HG02884 (cell line): Measurements from ENCODE around the gene SET.
"Not testable (repeated sequence)": the region's sequence is repeated elsewhere in the genome, so short reads cannot be mapped to it uniquely, and the experiment has no call there.

Source experiments
- ATAC-seq: cut with Tn5 transposase; IDR thresholded peaks from one replicate; pipeline ENCODE4 v1.9.1; 2021; ENCODE audit warnings: mild to moderate bottlenecking, moderate library complexity; ENCODE audit not compliant: unreplicated experiment

SET gene

DNA sequence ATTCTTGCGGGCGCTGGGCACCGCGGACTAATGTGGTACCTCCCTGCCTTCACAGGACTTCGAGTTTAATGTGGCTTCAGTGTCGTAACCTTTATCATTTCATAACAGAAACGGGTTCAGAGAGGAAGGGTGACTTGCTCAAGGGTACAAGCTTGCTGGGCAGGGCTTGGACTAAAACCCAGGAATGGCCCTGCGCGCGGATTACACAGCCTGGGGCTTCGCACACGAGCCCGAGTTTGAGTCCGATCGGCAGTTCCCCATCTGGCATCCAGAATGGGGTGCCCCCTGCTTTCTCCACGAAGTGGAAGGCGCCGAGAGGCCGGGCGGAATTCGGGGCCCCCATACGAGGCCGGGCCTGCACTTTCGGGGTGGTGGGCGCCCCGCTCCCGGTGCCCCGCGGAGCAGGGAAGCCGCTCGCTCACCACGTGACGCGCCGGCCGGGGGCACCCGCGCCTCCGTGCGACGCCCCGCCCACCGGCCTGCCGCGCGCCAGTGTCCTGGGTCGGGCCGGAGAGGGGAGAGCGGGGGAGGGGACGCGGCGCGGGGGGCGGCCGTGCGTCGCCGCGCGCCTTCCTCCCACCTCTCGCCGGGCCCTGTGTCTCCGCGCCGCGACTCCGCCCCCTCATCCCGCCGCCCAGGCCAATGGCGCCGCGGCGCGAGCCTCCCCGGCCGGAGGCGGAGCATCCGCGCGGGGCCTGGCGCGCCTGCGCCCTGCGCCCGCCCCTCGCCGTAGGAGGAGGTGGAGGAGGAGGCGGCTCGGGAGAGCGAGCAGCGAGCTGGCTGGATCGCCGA is at the start of gene SET:
TSS of gene SET (plus strand) at position 722 of the 792 bp plus-strand sequence. CDS start 361 bp downstream, outside the sequence.
- ATAC-seq: peak; percentile 54

GRCh38 chr9:128640603-128641002 is 48.4 kb upstream of the SET start:
- ATAC-seq: no peak

GRCh38 chr9:128642675-128643245 is 46.3 kb upstream of the SET start:
- no peak for ATAC-seq

GRCh38 chr9:128643519-128644300 is 45.3 kb upstream of the SET start:
- no peak for ATAC-seq

DNA sequence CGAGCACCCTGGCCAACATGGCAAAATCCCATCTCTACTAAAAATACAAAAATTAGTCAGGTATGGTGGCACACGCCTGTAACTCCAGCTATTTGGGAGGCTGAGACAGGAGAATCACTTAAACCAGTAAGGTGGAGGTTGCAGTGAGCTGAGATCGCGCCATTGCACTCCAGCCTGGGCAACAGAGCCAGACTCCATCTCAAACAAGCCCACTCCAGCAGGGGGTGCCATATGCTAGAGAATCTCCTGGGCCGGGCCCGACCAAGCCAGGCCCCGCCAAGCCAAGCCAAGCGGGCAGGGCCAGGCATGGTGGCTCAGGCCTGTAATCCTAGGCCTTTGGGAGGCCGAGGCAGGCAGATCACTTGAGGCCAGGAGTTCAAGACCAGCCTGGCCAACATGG is 40.8 kb upstream of the SET start:
- not testable (repeated sequence) for ATAC-seq

DNA sequence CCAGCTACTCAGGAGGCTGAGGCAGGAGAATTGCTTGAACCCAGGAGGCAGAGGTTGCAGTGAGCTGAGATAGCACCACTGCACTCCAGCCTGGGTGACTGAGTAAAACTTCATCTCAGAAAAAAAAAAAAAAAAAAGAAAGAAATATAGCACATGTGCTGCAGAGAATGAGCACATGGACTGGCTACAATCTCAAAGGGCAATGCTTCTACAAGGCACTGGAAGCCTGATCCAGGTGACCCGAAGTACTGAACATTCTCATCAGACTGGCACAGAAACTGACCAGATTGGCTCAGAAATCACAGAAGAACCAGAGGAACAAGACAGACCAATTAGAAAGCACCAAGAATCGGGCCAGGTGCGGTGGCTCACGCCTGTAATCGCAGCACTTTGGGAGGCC is 37.2 kb upstream of the SET start:
- no peak for ATAC-seq

GRCh38 chr9:128653908-128654307 is 35.1 kb upstream of the SET start:
- ATAC-seq: no peak

DNA sequence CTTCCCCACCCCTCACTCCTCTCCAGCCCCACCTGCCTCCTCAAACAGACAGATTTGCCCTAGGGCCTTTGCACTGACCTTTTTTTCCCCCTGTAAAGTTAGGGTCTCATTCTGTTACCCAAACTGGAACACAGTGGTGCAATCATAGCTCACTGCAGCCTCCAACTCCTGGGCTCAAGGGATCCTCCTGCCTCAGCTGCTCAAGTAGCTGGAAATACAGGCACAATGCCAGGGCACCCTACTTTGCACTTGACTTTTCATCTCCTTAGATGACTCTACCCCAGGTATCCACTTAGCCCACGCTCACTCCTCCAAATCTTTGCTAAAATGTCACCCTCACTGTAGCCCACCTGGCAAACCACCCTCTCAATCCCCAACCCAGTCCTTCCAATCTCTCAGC is 34.5 kb upstream of the SET start:
- no peak for ATAC-seq

DNA sequence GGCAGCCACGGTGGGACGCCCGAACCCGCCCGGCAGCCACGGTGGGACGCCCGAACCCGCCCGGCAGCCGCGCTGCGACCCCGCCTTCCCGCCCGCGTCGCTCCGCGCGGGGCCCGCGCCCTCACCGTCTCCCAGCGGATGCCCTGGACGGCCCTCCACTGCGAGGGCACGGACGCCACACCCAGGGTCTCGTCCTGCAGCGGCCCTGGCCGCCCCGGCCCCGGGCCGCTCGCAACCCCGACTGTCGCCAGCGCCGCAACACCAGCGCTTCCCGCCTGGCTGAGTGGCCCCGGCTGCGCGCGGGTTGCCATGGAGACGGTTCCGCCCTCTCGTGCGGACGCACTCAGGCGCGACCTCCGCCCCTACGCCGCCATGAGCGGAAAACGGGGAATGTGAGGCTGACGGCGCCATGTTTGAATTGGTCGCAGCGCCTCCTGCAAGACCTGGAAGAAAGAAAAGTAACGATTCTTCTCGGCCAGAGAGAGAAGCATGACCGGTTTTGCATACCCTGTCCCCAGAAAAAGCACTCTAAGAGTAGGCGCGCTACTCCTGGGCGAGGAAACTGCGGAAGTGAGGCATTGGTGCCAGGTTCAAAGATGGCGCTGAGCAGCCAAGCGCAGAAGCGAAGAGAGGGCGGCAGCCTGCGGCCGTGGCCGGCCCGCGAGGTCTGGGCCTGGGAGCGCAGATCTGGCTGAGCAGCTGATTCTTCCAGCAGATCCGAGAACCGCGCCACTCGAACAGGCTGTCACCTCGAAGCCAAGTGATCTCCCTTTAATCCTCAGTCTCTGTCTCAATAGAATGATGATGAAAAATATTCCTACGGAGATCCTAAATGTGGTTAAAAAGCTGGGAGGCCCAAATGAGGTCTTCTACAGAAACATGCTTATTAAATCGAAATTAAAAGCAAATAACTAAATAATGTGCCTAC is 32.3 kb upstream of the SET start, which contains the start of gene DYNC2I2:
TSS of gene DYNC2I2 (minus strand) at position 432 of the 928 bp plus-strand sequence. CDS start at position 311, 121 bp downstream.
- peak; percentile 66 for ATAC-seq

DNA sequence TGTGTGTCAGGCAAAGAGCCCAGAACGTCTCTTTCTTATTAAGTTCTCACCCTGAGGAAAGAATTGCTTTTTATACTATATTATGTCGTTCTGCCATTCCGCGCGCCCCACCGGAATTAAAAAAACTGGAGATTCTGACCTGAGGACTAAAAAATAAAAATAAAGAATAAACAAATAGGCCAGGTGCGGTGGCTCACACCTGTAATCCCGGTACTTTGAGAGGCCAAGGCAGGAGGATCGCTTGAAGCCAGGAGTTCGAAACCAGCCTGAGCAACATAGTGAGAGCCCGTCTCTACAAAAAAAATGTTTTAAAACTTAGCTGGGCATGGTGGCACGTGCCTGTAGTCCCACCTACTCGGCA is 31.7 kb upstream of the SET start:
- ATAC-seq: no peak

DNA sequence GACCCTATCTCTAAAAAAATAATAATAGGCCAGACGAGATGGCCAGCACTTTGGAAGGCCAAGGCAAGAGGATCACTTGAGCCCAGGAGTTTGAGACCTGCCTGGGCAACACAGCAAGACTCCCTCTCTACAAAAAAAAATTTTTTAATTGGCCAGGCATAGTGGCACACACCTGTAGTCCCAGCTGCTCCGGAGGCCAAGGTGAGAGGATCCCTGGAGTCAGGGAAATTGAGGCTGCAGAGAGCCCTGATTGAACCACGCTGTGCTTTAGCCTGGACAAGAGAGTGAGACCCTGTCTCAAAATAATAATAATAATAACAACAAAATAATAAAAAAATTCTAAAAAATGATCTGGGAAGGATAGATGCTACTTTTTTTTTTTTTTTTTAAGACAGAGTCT is 31.2 kb upstream of the SET start:
- no peak for ATAC-seq

DNA sequence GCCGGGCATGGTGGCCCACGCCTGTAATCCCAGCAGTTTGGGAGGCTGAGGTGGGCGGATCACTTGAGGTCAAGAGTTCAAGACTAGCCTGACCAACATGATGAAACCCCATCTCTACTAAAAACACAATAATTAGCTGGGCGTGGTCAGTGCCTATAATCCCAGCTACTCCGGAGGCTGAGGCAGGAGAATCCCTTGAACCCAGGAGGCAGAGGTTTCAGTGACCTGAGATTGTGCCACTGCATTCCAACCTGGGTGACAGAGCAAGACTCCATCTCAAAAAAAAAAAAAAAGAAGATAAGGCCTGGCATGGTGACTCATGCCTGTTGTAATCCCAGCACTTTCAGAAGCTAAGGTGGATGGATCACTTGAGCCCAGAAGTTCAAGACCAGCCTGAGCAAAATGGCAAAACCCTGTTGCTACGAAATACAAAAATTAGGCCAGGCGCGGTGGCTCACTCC is 22.5 kb upstream of the SET start:
- ATAC-seq: not testable (repeated sequence)

DNA sequence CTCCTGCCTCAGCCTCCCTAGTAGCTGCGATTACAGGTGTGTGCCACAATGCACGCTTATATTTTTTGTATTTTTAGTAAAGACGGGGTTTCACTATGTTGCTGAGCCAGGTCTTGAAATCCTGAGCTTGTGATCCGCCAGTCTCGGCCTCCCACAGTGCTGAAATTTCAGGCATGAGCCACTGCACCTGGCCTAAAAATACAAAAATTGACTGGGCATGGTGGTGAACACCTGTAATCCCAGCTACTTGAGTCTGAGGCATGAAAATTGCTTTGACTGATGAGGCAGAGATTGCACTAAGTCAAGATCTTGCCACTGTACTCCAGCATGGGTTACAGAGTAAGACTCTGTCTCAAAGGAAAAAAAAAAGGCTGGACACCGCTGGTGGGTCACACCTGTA is 19.2 kb upstream of the SET start:
- no peak for ATAC-seq

GRCh38 chr9:128675382-128675781 is 13.6 kb upstream of the SET start:
- ATAC-seq: no peak

GRCh38 chr9:128677794-128678193 is 11.2 kb upstream of the SET start:
- no peak for ATAC-seq

DNA sequence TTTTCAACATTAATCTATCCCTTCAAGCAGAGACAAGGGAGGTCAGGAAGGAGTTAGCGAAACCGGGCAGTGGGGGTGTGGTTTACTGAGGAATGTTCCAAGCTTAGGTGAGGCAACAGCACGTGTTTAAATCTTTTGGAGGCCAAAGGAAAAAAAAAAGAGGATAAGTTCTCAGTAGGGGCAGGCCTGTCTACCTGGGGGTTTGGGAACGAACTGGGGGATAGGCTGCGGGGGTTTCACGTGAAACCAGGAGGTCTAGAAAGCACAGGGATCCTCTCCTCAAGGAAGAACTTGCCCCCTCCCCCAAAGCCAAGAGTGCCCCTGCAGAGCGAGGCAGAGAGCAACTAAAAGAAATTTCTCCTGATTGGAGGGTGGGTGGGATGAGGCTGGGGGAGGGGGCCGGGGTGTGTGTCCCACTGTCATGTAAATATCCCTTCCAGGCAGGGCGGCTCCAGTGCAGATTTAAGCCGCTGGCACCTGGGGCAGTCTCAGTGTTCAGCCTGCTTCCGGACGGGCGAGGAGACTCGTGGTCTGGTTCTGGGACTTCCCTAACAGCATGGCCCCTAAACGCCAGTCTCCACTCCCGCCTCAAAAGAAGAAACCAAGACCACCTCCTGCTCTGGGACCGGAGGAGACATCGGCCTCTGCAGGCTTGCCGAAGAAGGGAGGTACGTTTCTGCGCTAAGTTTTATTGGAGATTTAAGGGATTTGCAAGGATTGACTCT is 5.5 kb upstream of the SET start:
- ATAC-seq: no peak

DNA sequence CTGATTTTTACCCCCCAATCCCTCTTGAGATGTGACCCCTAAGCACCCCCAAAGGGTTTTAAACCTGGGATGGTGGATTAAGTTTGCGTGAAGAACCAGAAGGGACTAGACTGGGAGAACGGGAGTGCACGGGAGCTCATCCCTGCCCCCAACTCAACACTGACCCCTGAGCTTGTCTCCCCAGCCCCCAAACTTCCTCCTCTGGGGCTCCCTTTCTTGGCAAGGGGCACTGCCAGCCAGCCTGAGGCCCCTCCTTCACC is 5.0 kb upstream of the SET start:
- ATAC-seq: no peak

GRCh38 chr9:128684325-128685199 is 4.5 kb upstream of the SET start:
- ATAC-seq: peak; percentile 31
